HG03558 (cell line): ENCODE results near the gene KRT7.

ENCODE experiments used
- ATAC-seq: cut with Tn5 transposase; IDR thresholded peaks from one replicate; pipeline ENCODE4 v1.9.1; 2021; ENCODE audit warnings: moderate number of reproducible peaks; ENCODE audit not compliant: unreplicated experiment; ENCODE audit errors: extremely low read depth

Gene KRT7

GRCh38 chr12:52198454-52199215 is 34.4 kb upstream of the KRT7 start:
- ATAC-seq = no peak

GRCh38 chr12:52199294-52199919 is 33.6 kb upstream of the KRT7 start:
- ATAC-seq = no peak

GRCh38 chr12:52200086-52200780 is 32.8 kb upstream of the KRT7 start:
- no peak for ATAC-seq

- ATAC-seq = no peak
These were observed 32.1 kb upstream of the KRT7 start for GRCh38 chr12:52200781-52201450.

GRCh38 chr12:52201451-52201839 is 31.6 kb upstream of the KRT7 start:
- no peak for ATAC-seq

- ATAC-seq = no peak
These were observed 30.5 kb upstream of the KRT7 start for GRCh38 chr12:52202361-52203078.

- no peak for ATAC-seq
These were observed 29.7 kb upstream of the KRT7 start for GRCh38 chr12:52203079-52203921.

- no peak for ATAC-seq
These were observed 28.7 kb upstream of the KRT7 start for GRCh38 chr12:52204095-52204930.

GRCh38 chr12:52204931-52205505 is 28.0 kb upstream of the KRT7 start:
- ATAC-seq = no peak

- no peak for ATAC-seq
These were observed 27.3 kb upstream of the KRT7 start for GRCh38 chr12:52205612-52206303.

GRCh38 chr12:52206304-52207040 is 26.6 kb upstream of the KRT7 start:
- ATAC-seq = no peak

GRCh38 chr12:52207106-52207505 is 25.9 kb upstream of the KRT7 start:
- ATAC-seq = no peak

- no peak for ATAC-seq
These were observed 25.1 kb upstream of the KRT7 start for GRCh38 chr12:52207895-52208294.

- ATAC-seq = no peak
These were observed 24.4 kb upstream of the KRT7 start for GRCh38 chr12:52208424-52209165.

GRCh38 chr12:52209321-52209720 is 23.7 kb upstream of the KRT7 start:
- ATAC-seq = no peak

GRCh38 chr12:52210186-52210924 is 22.7 kb upstream of the KRT7 start:
- ATAC-seq = no peak
